Gastroesophageal sphincter (tissue), 3 donors: ENCODE results near the gene GINS3.

ENCODE experiments used
- CTCF ChIP-seq, 4 experiments: fragments of 200-600 bp in 2 of 4; fragments of 450-650 bp in 2 of 4; sonication (generic) in 1 of 4; IDR thresholded peaks; one replicate each; pipeline ENCODE4 v1.5.1; 2017 to 2019; ENCODE audit warnings: antibody characterized with exemption in 4 of 4, mild to moderate bottlenecking in 2 of 4, moderate library complexity in 2 of 4
- EP300 ChIP-seq: sonication (generic); formaldehyde crosslinking; IDR thresholded peaks from one replicate; pipeline ENCODE4 v1.6.1; 2017; ENCODE audit warnings: antibody characterized with exemption, mild to moderate bottlenecking
- POLR2A ChIP-seq, 2 donors: fragments of 450-650 bp; IDR thresholded peaks; one replicate each; pipeline ENCODE4 v1.6.1; 2017; ENCODE audit warnings: antibody characterized with exemption in 2 of 2, mild to moderate bottlenecking in 2 of 2, moderate library complexity in 1 of 2

DNA sequence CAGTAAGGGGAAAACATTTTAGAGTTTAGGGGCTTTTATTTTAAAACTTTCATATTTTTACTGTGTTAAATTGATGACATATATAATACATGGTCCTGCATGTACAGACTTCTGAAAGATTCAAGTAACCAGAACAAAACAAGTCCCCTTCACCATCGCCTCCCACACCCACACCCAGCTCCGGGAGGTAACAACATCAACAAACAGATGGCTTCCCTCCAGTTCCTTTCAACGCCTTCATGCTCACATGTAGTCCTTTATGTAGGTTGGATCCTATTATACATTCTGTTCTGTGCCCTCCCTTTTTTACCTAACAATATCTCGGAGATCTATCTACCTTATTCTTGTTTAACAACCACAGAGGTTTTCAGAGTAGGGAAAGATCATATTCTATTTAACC, 30.5 kb downstream of the GINS3 start:
- TF ChIP-seq CTCF (IDR thresholded peaks at IDR 0.05) (no peak), POLR2A (IDR thresholded peaks at IDR 0.05) (no peak), EP300 (no peak)
